Ovary (tissue), 9 donors: ENCODE results near the gene CHKB. TPM values are rescaled to one million over a fixed set of nuclear protein-coding genes. Genes with fewer than 3 reads are reported as not detected.

ENCODE experiments used
- DNase-seq, 5 donors: peaks; one replicate each; pipeline ENCODE4 v3.0.0-alpha.2; 2019 to 2020
- H3K27ac ChIP-seq, 2 donors: fragments of 200-600 bp; one replicate each; pipeline versions ENCODE4 v1.5.1 to v1.8.0; 2019 to 2022
- H3K27me3 ChIP-seq: fragments of 200-600 bp; one replicate; pipeline ENCODE4 v1.8.0; 2022
- H3K36me3 ChIP-seq: fragments of 200-600 bp; sonication (generic); one replicate; pipeline ENCODE4 v1.5.1; 2019
- H3K4me1 ChIP-seq: one replicate; pipeline ENCODE4 v1.8.1; 2013; ENCODE audit warnings: mild to moderate bottlenecking, moderate library complexity; ENCODE audit not compliant: insufficient read depth
- H3K4me3 ChIP-seq: fragments of 200-600 bp; sonication (generic); one replicate; pipeline ENCODE4 v1.5.1; 2017
- H3K9me3 ChIP-seq, 2 donors: fragments of 200-600 bp in 1 of 2; sonication (generic) in 1 of 2; one replicate each; pipeline versions ENCODE4 v1.5.1 to v1.8.1; 2013 to 2019; ENCODE audit warnings: mild to moderate bottlenecking in 1 of 2, moderate library complexity in 1 of 2
- CTCF ChIP-seq, 3 donors: fragments of 450-650 bp in 2 of 3; fragments of 200-600 bp in 1 of 3; IDR thresholded peaks; one replicate each; pipeline versions ENCODE4 v1.5.1 to v1.8.0; 2016 to 2022; ENCODE audit warnings: antibody characterized with exemption in 3 of 3, mild to moderate bottlenecking in 1 of 3
- EP300 ChIP-seq: sonication (generic); formaldehyde crosslinking; IDR thresholded peaks from one replicate; pipeline ENCODE4 v1.6.1; 2017; ENCODE audit warnings: antibody characterized with exemption
- POLR2A ChIP-seq: fragments of 450-650 bp; IDR thresholded peaks from one replicate; pipeline ENCODE4 v1.6.1; 2017; ENCODE audit warnings: antibody characterized with exemption, mild to moderate bottlenecking, moderate library complexity
- WGBS, 3 donors: extraction: QIAGEN DNeasy Blood & Tissue Kit in 1 of 3; methylation state at CpG; one replicate each; pipeline versions ENCODE4 v1.1.5 to v1.1.7; 2013 to 2017; 5-methylcytosine and 5-hydroxymethylcytosine counted together
- intact Hi-C, 4 donors: fragments of 100-400 bp; cut with DNase I; formaldehyde crosslinking; loops; one replicate each; pipeline versions ENCODE4 v1.11.0 to v1.15.1; 2022 to 2023
- polyA plus RNA-seq, 2 donors: library from polyadenylated mRNA; stranded (reverse); fragments of 200-250 nt in 1 of 2; fragments of 350-450 nt in 1 of 2; fragmentation: Illumina TruSeq in 1 of 2; extraction: RNeasy Lipid Tissue Mini Kit (QIAGEN cat#74804) in 1 of 2; gene quantifications; one replicate each; pipeline ENCODE4 v1.2.3, GENCODE V29; 2013 to 2014
- total RNA-seq, 7 donors: library from RNA; depleted of rRNA in 2 of 7; stranded (reverse); fragments of >200 nt in 2 of 7; fragmentation: NEBNext Ultra II Directional in 3 of 7; extraction: Animal tissue kit (Norgen Biotek cat#: 25700) in 3 of 7; gene quantifications; one replicate each; pipeline versions ENCODE4 v1.1.0 to v1.2.4, GENCODE V29; 2016 to 2023
- donor health status: DM: no; HTN: no; CAD: no; lungs with moderate emphysema.
- donor health status: DM: no; HTN: no; CAD: no.
- donor health status: Bipolar disorder and iron deficiency.
- donor health status: DM: yes; HTN: yes; CAD: no.
- donor health status: DM: no; HTN: no; CAD: no.
- donor health status: DM: yes; HTN: yes; CAD: no.

CHKB gene
- total and polyA plus RNA-seq, 9 donors = 34.9 to 73.2 (median 47.9) TPM

GRCh38 chr22:50546326-50547262, 36.1 kb downstream of the CHKB start:
- Histone ChIP-seq H3K9me3 (no peaks in the 10 kb centered on the region), H3K4me3 (no peak overlapping the region), H3K27ac (no peak overlapping the region), H3K27me3 (peaks cover 7% of the 10 kb centered on the region), H3K36me3 (no peaks in the 10 kb centered on the region), H3K4me1 (no peaks in the 10 kb centered on the region)
- intact Hi-C loops = no loop called here
- TF ChIP-seq CTCF (IDR thresholded peaks at IDR 0.05) (no peak), EP300 (no peak)
- 25 to 54% (median 26%) methylated on average over 29 to 78 of the region's 78 CpGs for WGBS, 3 donors
- no peak for DNase-seq

GRCh38 chr22:50545522-50546325, 36.9 kb downstream of the CHKB start, which contains the start of gene KLHDC7B:
KLHDC7B (plus strand) TSS chr22:50545899; CDS start chr22:50546244, 345 bp downstream.
- 46 to 62% (median 61%) methylated on average over 8 to 10 of the region's 10 CpGs for WGBS, 3 donors
- no peak within 1 kb of the TSS for H3K27ac ChIP-seq
- peaks cover 7% of the 10 kb centered on the region for H3K27me3 ChIP-seq
- no peaks in the 10 kb centered on the region for H3K36me3 ChIP-seq
- H3K9me3 ChIP-seq = no peaks in the 10 kb centered on the region
- no peak within 1 kb of the TSS for H3K4me3 ChIP-seq
- no peaks in the 10 kb centered on the region for H3K4me1 ChIP-seq
- intact Hi-C loops = no loop called here
- TF ChIP-seq EP300 (no peak), POLR2A (no peak), CTCF (IDR thresholded peaks at IDR 0.05) (no peak)
- DNase-seq = no peak

DNA sequence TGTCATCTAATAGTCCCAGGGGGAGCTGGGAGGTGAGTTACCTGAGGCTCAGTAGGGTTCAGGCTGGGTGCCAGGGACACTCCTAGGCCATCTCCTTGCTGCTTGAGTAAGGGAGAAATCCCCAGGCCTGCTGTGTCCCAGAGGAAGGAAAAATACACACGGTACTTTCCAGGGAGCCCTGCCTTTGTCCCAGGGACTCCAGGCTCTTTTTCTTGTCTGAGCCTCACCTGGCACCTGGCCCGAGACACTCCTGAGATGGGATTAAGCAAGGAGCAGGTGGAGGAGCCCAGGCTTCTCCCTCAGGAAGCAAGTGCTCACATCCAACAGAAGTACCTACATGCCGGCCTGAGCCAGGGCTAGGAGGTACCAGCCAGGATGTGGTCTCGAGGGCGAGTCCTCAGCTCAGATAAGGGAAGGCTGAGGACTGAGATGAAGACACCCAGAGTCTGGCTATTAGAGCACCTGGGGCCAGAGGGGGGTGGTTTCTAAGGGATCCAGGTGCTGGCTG, 37.8 kb downstream of the CHKB start:
- TF ChIP-seq POLR2A (no peak), EP300 (no peak), CTCF (IDR thresholded peaks at IDR 0.05) (no peak)
- no peak for DNase-seq
- Histone ChIP-seq H3K27me3 (peaks cover 7% of the 10 kb centered on the region), H3K9me3 (no peaks in the 10 kb centered on the region), H3K4me3 (no peak overlapping the region), H3K36me3 (no peaks in the 10 kb centered on the region), H3K27ac (no peak overlapping the region), H3K4me1 (no peaks in the 10 kb centered on the region)
- intact Hi-C loops = no loop called here
- 73 to 87% (median 75%) methylated on average over 5 of the region's 5 CpGs for WGBS, 3 donors

DNA sequence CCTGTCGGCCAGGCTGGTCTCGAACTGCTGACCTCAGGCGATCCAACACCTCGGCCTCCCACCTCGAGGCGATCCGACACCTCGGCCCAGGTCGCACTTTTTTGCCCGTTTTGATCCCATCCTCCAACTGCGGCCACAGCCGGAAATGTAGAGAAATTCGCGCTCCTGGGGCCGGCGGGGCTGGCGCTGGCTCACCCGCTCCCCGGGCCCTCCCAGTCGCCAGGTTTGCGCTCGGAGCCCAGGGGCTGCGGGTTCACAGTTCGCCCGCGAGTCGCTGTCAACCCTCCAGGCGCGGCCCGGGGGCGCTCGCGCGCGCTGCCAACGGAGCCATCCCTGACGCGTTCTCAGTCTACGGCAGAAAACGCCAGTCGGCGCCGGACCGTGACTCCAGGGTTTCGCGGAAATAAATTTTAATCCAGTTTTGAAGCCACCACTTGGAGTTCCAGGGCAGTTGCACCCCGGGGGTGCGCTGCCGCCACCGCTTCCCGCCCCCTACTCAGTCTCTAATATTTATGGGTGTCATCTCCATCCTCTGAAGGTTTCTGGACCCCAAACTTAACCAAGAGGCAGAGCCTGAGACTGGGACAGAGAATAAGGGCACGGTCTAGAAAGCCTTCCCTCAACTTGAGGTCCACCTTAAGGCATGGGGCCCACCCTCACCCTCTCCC, 38.4 kb downstream of the CHKB start:
- peaks cover 7% of the 10 kb centered on the region for H3K27me3 ChIP-seq
- no peak overlapping the region for H3K27ac ChIP-seq
- H3K9me3 ChIP-seq = no peaks in the 10 kb centered on the region
- peak in 3 of 5 donors; percentile 62 to 72 (median 62) for DNase-seq
- 3 to 4% (median 4%) methylated on average over 39 to 52 of the region's 52 CpGs for WGBS, 3 donors
- no peaks in the 10 kb centered on the region for H3K4me1 ChIP-seq
- H3K4me3 ChIP-seq = no peak overlapping the region
- TF ChIP-seq EP300 = no peak
- TF ChIP-seq POLR2A = no peak
- no peak for TF ChIP-seq CTCF (IDR thresholded peaks at IDR 0.05)
- H3K36me3 ChIP-seq = no peaks in the 10 kb centered on the region
- intact Hi-C loops = no loop called here
